Stimulated activated CD4-positive, alpha-beta T cell treated with anti-CD3 and anti-CD28 coated beads, TNF-alpha, amount 100 ng/mL, for 1 hour (primary cell): ENCODE data around the gene BAIAP2.

ENCODE experiments used
- DNase-seq, 3 donors: peaks; one replicate each; pipeline ENCODE4 v3.0.0-alpha.2; 2020; ENCODE audit warnings: low read depth in 3 of 3, low spot score in 1 of 3

Gene BAIAP2

DNA sequence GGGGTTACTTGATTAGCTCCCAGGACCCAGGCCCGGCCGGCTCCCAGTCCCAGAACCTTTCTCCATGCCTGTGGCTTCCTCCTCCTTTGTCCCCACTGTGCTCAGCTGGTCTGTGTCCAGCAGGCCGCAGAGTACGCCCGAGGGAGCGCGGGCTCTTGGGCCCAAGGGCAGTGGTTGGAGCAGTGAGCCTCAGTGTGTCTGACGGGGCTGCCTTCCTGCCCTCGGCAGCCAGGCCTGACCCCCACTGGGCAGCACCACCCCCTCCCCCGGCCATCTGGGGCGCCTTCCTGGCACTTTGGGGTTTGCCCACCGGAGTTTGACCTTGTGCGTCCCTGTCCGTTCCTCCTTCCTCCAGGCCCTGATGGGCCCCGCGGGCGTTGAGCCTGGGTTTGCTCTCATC is 67.9 kb downstream of the BAIAP2 start:
- DNase-seq, result no peak

- no peak for DNase-seq
Observed at GRCh38 chr17:81103379-81103778, 68.4 kb downstream of the BAIAP2 start.

GRCh38 chr17:81106716-81107115 is 71.8 kb downstream of the BAIAP2 start:
- DNase-seq, result no peak

- no peak for DNase-seq
Observed at GRCh38 chr17:81108220-81108619, 73.3 kb downstream of the BAIAP2 start.

DNA sequence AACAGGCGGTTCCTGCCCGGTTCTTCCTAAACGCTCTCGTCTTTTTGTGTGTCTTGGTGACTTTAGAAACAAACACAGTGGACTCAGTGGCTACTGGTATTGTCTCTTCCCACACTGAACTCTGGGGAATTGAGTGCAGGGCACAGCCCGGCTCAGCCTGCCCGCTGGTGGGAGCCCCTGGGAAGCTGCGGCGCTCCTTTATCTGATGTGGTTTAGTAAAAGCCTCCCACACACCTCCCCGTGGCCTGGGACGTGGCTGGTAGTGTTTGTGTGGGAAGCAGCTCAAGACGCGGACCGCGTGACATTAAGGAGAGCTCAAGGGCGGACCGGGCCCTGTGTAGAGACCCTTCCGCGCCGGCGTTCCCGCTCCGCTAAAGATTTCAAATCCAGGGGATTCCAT is 75.0 kb downstream of the BAIAP2 start:
- DNase-seq, result no peak

DNA sequence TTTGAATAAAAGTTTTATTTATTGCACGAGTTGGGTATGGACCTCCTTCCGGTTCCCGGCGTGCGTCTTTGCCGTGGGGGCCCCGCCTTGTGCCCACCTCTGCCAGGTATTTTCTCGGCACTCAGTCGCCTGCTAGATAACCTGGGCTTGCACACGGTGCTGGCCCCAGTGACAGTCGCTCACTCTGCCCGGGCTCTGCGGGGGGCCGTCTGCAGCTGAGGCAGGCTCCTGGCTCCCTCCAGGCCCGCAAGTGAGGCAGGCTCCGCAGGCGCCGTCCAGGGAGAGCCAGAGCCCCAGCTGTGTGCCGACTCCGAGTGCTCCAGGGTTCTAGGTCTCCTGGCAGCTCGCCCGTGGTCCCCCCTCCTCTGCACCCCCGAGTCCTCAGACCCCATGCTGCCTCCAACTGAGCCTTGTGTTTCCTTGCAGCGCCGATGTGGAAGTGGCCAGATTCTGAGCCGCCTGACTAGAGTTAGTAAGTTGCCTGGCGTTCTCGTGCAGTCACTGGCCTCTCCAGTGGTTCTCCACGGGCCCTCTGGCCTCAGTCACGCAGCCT is 75.6 kb downstream of the BAIAP2 start:
- no peak for DNase-seq

GRCh38 chr17:81111066-81111465 is 76.1 kb downstream of the BAIAP2 start:
- DNase-seq, result no peak

DNA sequence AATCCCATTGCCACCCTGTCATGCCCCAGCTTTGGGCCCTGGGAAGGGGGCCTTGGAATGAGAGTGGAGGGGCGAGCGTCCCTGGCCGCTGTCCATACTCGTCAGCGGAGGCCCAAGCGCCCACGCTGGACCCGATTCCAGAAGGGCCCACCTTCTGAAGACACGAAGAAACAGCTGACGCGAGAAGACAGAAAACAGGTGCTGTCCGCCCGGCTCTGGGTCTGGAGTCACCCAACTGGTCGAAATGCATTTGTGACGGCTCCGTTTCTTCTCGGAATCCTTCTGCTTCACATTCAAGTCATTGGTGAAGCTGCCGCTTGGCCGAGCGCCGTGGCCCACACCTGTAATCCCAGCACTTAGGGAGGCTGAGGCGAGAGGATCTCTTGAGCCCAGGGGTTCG is 77.5 kb downstream of the BAIAP2 start:
- no peak for DNase-seq

GRCh38 chr17:81113158-81113724 is 78.3 kb downstream of the BAIAP2 start:
- DNase-seq, result no peak

- DNase-seq, result no peak
Observed at GRCh38 chr17:81114351-81115093, 79.6 kb downstream of the BAIAP2 start.

GRCh38 chr17:81115219-81115618 is 80.3 kb downstream of the BAIAP2 start:
- no peak for DNase-seq

DNA sequence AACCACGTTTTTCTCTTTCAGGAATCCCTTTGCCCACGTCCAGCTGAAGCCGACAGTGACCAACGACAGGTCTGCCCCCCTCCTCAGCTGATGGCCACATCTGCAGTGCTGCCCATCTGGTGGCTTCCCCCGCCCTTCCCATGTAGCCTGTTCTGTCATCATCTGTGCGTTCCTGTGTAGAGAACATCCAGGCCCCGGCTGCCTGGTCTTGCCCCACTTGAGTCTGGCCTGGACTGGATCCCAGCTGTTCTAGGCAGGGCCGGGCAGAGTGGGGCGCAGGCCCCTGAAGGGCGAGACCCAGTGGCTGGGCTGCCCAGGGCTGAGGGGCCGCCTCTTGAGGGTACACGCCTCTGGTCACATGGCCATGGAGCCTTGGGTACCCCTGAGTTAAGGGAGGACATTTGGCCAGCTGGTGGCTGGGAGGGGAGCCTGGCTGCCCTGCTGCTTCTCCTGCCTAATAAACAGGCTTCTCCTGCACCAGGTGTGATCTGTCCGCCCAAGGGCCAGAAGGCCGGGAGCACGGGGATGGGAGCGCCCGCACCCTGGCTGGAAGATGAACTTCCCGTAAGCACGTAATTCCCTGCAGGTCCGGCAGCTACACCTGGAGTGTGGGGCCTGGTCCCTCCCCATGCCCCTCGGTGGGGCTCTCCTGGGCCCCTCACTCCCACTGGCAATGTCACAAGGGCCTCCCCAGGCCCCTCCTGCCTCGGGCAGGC is 81.0 kb downstream of the BAIAP2 start:
- no peak for DNase-seq

DNA sequence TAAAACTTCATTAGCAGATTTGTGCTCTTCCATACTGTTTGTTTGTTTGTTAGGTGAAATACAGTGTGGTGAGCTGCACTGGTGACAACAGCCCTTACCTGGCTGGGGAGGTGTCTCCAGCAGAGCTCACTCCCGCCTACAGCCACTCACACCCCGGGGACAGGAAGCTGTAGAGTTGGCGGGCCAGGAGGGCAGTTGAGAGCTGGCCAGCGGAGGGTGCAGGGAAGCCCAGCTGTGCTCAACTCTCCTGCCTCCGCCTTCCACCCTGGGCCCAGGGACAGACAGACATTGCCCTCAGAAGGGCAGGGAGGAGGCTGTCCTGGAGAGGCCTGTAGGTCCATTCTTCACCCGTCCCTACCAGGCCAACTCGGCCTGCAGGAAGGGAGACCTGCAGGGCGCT is 81.8 kb downstream of the BAIAP2 start:
- DNase-seq, result no peak

GRCh38 chr17:81117672-81118198 is 82.8 kb downstream of the BAIAP2 start:
- DNase-seq, result no peak

DNA sequence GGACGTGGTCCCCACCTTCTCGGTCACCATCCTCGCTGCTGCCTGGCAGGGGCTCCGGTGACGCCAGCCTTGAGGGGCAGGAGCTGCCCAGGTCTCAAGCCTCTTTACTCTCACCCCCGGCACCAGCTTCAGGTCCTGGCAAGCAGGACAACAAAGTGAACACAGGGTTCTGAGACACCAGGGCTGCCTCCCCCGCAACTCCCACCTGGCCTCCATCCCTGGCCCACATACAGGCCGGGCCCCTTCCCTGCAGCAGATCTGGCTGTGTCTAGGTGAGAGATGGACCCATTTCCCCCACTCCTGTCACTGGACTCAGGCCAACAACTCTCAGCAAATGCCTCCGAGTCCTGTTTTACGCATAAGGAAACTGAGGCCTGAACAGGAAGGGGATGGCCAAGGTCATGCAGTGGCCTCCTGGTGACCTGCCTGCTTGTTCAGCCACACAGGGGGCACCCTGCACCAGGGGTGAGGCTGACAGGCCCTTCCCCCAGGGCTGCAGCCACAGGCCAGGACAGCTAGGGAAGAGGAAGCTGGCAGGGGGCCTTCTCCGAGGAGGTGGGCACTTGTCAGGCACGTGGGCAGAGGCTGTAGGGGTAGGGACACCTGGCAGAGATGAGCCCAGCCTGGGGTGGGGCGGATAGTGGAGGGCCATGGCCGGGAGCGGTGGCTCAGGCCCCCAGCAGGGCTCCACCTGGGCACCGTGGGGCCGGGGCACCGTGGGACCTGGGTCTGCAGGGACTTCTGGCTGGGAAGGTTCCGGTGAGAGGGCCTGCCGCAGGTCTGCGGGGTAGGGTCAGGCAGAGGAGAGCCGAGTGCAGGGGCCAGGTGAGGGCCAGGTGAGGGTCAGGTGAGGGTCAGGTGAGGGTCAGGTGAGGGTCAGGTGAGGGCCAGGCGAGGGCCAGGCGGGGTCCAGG is 83.6 kb downstream of the BAIAP2 start:
- DNase-seq, result no peak

GRCh38 chr17:81119223-81120148 is 84.5 kb downstream of the BAIAP2 start:
- peak; percentile 44 to 70 (median 53) for DNase-seq

DNA sequence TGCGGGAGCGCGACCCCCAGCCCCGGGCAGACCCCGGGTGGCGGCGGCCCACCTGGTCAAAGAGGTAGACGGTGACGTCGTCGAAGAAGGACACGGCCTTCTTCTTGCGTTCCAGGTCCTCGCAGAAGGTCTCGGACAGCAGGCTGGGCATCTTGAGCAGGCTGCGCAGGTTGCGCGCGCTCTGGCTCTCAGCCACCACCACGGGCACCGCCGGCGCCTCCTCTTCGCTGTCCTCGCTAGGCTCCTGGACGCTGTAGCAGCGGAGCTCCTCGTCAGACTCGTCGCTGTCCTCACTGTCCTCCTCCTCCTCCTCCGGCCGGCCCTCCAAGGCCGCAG is 85.2 kb downstream of the BAIAP2 start:
- DNase-seq, result no peak

DNA sequence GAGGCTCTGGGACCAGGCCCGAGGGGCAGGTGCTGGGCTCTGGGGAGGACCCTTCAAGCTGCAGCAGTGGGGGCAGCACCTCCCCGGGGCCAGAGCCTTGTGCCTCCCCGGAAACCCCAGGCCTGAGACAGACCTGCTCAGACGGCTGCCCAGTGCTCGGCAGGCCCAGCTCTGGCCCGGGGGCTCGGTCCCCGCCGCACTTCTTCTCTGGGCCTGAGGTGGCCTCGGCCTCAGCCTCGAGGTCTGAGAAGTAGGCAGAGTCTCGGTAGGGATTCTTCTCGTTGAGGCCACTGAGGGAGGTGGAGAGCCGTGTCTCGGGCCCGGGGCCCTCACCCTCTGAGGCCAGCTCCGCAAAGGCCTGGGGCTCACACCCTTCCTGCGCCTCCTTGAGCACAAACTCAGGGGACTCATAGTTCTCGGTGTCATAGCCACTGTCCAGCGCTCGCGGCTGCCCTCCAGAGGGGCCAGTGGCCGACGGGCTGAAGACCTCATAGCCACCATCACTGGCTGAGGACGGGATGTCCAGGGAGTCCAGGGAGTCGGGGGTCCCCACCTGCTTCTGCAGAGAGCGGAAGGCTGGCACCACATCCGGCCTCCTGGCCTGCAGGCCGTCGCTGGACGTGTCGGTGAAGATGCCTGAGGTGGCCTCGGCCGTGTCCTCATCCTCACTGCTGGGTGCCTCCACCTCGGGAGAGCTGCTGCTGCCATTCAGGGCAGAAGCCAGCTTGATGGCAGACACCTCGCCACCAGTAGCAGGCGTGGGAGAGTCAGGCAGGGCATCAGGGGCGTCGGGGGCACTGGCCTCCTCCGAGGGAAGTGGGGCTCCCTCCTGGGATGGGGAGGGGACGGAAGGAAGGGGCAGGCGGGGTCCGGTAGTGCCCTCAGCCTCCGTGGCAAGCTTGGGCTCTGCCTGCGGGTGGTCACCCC is 86.0 kb downstream of the BAIAP2 start:
- DNase-seq, result no peak
